ENCODE data around the gene HMGB3. TPM values are rescaled to one million over a fixed set of nuclear protein-coding genes. Genes with fewer than 3 reads are reported as not detected.

Gene HMGB3
- total and polyA plus RNA-seq, 2 donors (not counting 1 experiment from before 2014, with no cell fraction given): 0.51 to 1.6 TPM

GRCh38 chrX:150944233-150944632 is 38.9 kb upstream of the HMGB3 start:
- Mint-ChIP-seq H3K27me3 (peaks cover 4% of the 10 kb centered on the region), H3K4me1 (no peaks in the 10 kb centered on the region), H3K4me3 (no peak overlapping the region), H3K27ac (no peak overlapping the region), H3K9me3 (ENCODE audit: insufficient read depth) (no peaks in the 10 kb centered on the region)
- POLR2A ChIA-PET: no interaction called here
- Histone ChIP-seq H2AFZ (ENCODE audit: insufficient read depth, low read depth, low read length, poor library complexity, severe bottlenecking) (no peak overlapping the region), H3K4me2 (replicated peaks; ENCODE audit: low read depth, low read length, poor library complexity, severe bottlenecking) (no peak overlapping the region), H3K9ac (ENCODE audit: low read length) (no peak overlapping the region), H3K4me1 (ENCODE audit: control insufficient read depth in 2 of 2, insufficient read depth in 2 of 2, low read length in 2 of 2) (no peaks in the 10 kb centered on the region), H3K27ac (ENCODE audit: low read length in 2 of 2) (no peak overlapping the region), H3K9me3 (ENCODE audit: control extremely low read depth in 1 of 3, control insufficient read depth in 2 of 3, insufficient read depth in 1 of 3, low read length in 2 of 3) (no peaks in the 10 kb centered on the region), H3K36me3 (replicated peaks in 1 of 2; ENCODE audit: control extremely low read depth in 1 of 2, control insufficient read depth in 1 of 2, extremely low read depth in 1 of 2, insufficient read depth in 2 of 2, low read length in 1 of 2) (no peaks in the 10 kb centered on the region), H4K20me1 (ENCODE audit: control insufficient read depth, insufficient read depth, low read length, poor library complexity, severe bottlenecking) (no peaks in the 10 kb centered on the region), H3K79me2 (ENCODE audit: control insufficient read depth, insufficient read depth, low read length) (no peaks in the 10 kb centered on the region), H3K27me3 (replicated peaks in 1 of 4; ENCODE audit: control extremely low read depth in 1 of 4, control insufficient read depth in 3 of 4, insufficient read depth in 4 of 4, low read length in 3 of 4) (no peaks in the 10 kb centered on the region), H3K4me3 (ENCODE audit: control extremely low read depth in 1 of 5, extremely low read depth in 1 of 5, insufficient read depth in 1 of 5, low read depth in 2 of 5, low read length in 4 of 5) (no peak overlapping the region)
- CTCF ChIA-PET: no interaction called here
- ATAC-seq (ENCODE audit: low read depth) (no peak), DNase-seq (no peak)
- intact Hi-C loops (cut with micrococcal nuclease): no loop called here
- TF ChIP-seq EZH2 (IDR thresholded peaks at IDR 0.05; ENCODE audit: borderline replicate concordance, insufficient read depth, low read depth, low read length, poor library complexity, severe bottlenecking): no peak
- no CpG with 5 or more reads among the region's 3 CpGs for WGBS (ENCODE audit: insufficient coverage)

- H3K4me3 ChIP-seq (ENCODE audit: control extremely low read depth in 1 of 5, extremely low read depth in 1 of 5, insufficient read depth in 1 of 5, low read depth in 2 of 5, low read length in 4 of 5): no peak overlapping the region
- no peaks in the 10 kb centered on the region for H3K36me3 ChIP-seq (replicated peaks in 1 of 2; ENCODE audit: control extremely low read depth in 1 of 2, control insufficient read depth in 1 of 2, extremely low read depth in 1 of 2, insufficient read depth in 2 of 2, low read length in 1 of 2)
- no peak overlapping the region for H3K27ac ChIP-seq (ENCODE audit: low read length in 2 of 2)
- Mint-ChIP-seq H3K27ac (no peak overlapping the region), H3K4me3 (no peak overlapping the region), H3K4me1 (no peaks in the 10 kb centered on the region), H3K27me3 (peaks cover 8% of the 10 kb centered on the region), H3K9me3 (ENCODE audit: insufficient read depth) (no peaks in the 10 kb centered on the region)
- H2AFZ ChIP-seq (ENCODE audit: insufficient read depth, low read depth, low read length, poor library complexity, severe bottlenecking): no peak overlapping the region
- ChIA-PET POLR2A (no interaction called here), CTCF (no interaction called here)
- no peak for ATAC-seq (ENCODE audit: low read depth)
- no peaks in the 10 kb centered on the region for H3K4me1 ChIP-seq (ENCODE audit: control insufficient read depth in 2 of 2, insufficient read depth in 2 of 2, low read length in 2 of 2)
- H3K79me2 ChIP-seq (ENCODE audit: control insufficient read depth, insufficient read depth, low read length): no peaks in the 10 kb centered on the region
- H3K9ac ChIP-seq (ENCODE audit: low read length): no peak overlapping the region
- no peaks in the 10 kb centered on the region for H3K27me3 ChIP-seq (replicated peaks in 1 of 4; ENCODE audit: control extremely low read depth in 1 of 4, control insufficient read depth in 3 of 4, insufficient read depth in 4 of 4, low read length in 3 of 4)
- intact Hi-C loops (cut with micrococcal nuclease): no loop called here
- no peak for TF ChIP-seq EZH2 (IDR thresholded peaks at IDR 0.05; ENCODE audit: borderline replicate concordance, insufficient read depth, low read depth, low read length, poor library complexity, severe bottlenecking)
- no peak for TF ChIP-seq CTCF (IDR thresholded peaks at IDR 0.05)
- 79% methylated on average over 2 of the region's 3 CpGs for WGBS (ENCODE audit: insufficient coverage)
- H3K9me3 ChIP-seq (ENCODE audit: control extremely low read depth in 1 of 3, control insufficient read depth in 2 of 3, insufficient read depth in 1 of 3, low read length in 2 of 3): no peaks in the 10 kb centered on the region
- DNase-seq: no peak
- H3K4me2 ChIP-seq (replicated peaks; ENCODE audit: low read depth, low read length, poor library complexity, severe bottlenecking): no peak overlapping the region
- no peaks in the 10 kb centered on the region for H4K20me1 ChIP-seq (ENCODE audit: control insufficient read depth, insufficient read depth, low read length, poor library complexity, severe bottlenecking)
Measured at GRCh38 chrX:150954951-150955350, 28.2 kb upstream of the HMGB3 start.
